Fibroblast of villous mesenchyme (primary cell): ENCODE measurements around the gene RBM5. TPM values are rescaled to one million over a fixed set of nuclear protein-coding genes. Genes with fewer than 3 reads are reported as not detected.

Source experiments
- DNase-seq: peaks from one replicate; pipeline ENCODE4 v3.0.0-alpha.2; 2010; ENCODE audit warnings: low read depth
- H3K4me3 ChIP-seq: 2 replicates; pipeline ENCODE4 v1.5.1; 2011; ENCODE audit warnings: low read depth, mild to moderate bottlenecking, low read length
- CTCF ChIP-seq: IDR thresholded peaks from 2 replicates; pipeline ENCODE4 v1.5.1; 2012; ENCODE audit warnings: low read depth, mild to moderate bottlenecking, low read length; ENCODE audit not compliant: insufficient read depth
- total RNA-seq: library from RNA; depleted of rRNA; stranded (reverse); fragments of >200 nt; gene quantifications from 2 replicates; pipeline ENCODE4 v1.2.3, GENCODE V29; 2012

The RBM5 gene
- total RNA-seq, 1 donor = 192 TPM

- no peak overlapping the region for H3K4me3 ChIP-seq
- TF ChIP-seq CTCF = no peak
- DNase-seq = no peak
These were observed 41.7 kb downstream of the RBM5 start for GRCh38 chr3:50130436-50130835.

DNA sequence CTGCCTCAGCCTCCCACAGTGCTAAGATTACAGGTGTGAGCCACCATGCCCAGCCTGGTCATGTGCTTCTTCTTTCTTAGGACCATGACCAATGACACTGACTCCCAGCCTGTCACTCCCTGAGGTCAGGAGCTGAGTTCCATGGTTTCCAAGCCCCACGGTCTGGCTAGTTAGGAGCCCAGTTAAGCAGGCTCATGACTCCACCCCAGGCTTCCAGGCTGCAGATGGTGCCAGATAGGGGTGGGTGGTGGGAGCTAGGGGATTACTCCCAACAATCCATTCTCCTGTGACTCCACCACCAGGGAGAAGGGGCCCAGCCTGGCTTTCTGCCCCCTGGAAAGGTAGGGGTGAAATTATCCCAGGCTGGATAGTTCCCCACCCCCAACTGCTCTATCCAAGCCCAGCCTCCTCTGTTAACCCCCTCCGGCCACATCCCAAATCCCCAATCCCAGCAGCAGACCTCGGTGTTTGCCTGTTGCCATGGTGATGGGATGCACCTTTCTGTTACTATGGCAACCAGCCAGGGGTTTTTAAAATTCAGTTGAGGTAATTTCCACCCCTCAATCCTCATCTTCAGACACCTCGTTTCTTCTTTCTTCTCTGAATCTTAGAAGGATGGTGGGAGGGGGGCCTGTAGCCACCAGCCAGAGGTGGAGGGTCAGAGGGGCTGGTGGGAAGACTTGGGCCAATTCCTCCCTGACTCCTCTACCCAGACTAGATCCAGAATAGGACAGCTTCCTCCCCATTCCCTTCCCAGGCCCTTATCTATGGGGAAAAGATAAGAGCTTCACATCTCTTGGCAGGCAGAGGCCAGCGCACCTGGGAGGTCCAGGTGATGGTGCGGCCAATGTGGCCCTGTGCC, 43.9 kb downstream of the RBM5 start:
- no peak for DNase-seq
- TF ChIP-seq CTCF = no peak
- H3K4me3 ChIP-seq = no peak overlapping the region

DNA sequence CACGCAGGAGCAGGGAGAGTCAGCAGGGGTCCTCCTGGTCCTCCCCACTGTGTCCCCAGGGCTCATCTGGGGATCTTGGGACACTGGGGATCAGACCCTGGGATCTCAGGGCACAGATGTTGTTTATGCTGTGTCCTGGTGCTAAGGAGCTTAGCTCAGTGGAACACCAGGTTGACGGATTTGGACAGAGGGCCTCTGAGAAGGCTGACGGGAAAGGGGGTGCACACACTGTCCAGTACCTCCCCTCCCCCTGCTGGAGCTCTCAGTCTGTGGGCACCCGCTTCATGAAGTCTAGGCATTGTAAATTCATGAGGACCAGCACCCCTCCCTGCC, 44.5 kb downstream of the RBM5 start:
- no peak for DNase-seq

GRCh38 chr3:50134367-50134766, 45.6 kb downstream of the RBM5 start:
- TF ChIP-seq CTCF = no peak
- H3K4me3 ChIP-seq = no peak overlapping the region
- no peak for DNase-seq

More for the DNA sequence above, 44.5 kb downstream of the RBM5 start:
- H3K4me3 ChIP-seq = no peak overlapping the region
- TF ChIP-seq CTCF = no peak

DNA sequence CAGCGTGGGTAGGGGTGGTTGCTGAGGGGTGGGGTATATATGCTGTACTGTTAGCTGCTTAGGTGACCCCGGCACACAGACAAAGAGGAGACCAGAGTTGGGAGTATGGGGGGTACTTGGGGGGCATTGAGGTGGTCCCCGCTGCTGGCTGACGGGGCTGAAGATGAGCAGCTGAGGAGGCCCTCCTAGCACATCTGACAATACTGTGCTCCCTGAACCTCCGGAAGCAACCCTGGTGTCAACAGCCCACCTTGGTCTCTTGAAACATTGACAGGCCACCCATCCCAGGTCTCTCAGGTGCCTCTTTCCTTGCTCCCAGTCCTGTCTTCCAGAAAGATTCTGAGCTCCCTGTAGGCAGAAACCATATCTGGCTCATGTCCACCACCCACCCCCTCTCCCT, 47.2 kb downstream of the RBM5 start:
- no peak for DNase-seq
- no peak overlapping the region for H3K4me3 ChIP-seq
- TF ChIP-seq CTCF = no peak

DNA sequence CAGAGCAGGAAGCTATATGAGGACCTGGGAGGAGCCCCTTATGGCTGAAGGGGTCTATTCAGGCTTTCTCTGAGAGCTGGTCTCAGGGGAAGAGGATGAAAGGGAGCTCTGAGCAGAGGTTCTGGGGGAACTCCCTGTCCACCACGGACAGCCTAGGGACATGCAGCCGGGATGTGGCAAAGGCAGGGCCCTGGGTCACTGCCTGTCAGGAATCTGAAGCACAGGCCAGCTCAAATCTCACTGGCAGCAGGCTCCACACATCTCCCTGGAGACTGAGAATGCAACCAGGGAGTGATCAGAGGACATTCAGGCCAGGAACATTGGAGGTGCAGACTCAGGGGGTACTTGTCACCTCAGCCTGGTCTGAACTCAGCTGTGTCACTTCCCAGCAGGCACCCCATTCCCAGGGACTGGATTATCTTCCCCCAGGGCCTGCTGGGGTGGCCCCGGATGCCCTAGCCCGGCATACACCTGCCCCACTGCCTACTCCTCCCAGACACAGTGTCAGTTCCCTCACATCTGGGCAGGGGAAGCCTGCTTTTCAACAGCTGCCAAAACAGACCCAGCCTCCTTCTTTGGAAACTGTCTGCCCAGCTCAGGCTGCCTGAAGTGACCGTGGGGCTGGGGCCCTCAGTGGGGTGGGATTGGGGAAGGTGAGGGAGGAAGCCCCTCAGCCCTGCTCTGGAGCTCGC, 48.1 kb downstream of the RBM5 start:
- no peak overlapping the region for H3K4me3 ChIP-seq
- no peak for TF ChIP-seq CTCF
- DNase-seq = no peak

GRCh38 chr3:50137531-50137930, 48.8 kb downstream of the RBM5 start:
- no peak for DNase-seq
- no peak overlapping the region for H3K4me3 ChIP-seq
- no peak for TF ChIP-seq CTCF
